GM21717 (cell line): ENCODE results near the gene TMOD2.

Source experiments
- ATAC-seq: cut with Tn5 transposase; IDR thresholded peaks from one replicate; pipeline ENCODE4 v1.9.1; 2021; ENCODE audit warnings: mild to moderate bottlenecking, moderate library complexity; ENCODE audit not compliant: unreplicated experiment

TMOD2 gene

GRCh38 chr15:51735228-51736010 is 16.0 kb upstream of the TMOD2 start:
- ATAC-seq = no peak

GRCh38 chr15:51736069-51736468 is 15.3 kb upstream of the TMOD2 start:
- no peak for ATAC-seq

GRCh38 chr15:51736751-51737521 is 14.5 kb upstream of the TMOD2 start:
- ATAC-seq = peak; percentile 29

GRCh38 chr15:51737522-51738305 is 13.7 kb upstream of the TMOD2 start, which contains the start of gene LYSMD2:
Gene LYSMD2, minus strand, starts transcription at chr15:51737655. Its CDS starts 33 bp downstream, at chr15:51737622.
- ATAC-seq = peak; percentile 39

- ATAC-seq = no peak
Measured at GRCh38 chr15:51738553-51738952, 12.8 kb upstream of the TMOD2 start.

- ATAC-seq = no peak
Measured at GRCh38 chr15:51739061-51739712, 12.2 kb upstream of the TMOD2 start.

- ATAC-seq = no peak
Measured at GRCh38 chr15:51749307-51749706, 2.1 kb upstream of the TMOD2 start.

- no peak for ATAC-seq
Measured at GRCh38 chr15:51750186-51750585, 1.2 kb upstream of the TMOD2 start.

GRCh38 chr15:51751697-51752683 is 593 bp downstream of the TMOD2 start:
- peak; percentile 40 for ATAC-seq

- no peak for ATAC-seq
Measured at GRCh38 chr15:51752888-51753287, 1.5 kb downstream of the TMOD2 start.

GRCh38 chr15:51754267-51754666 is 2.9 kb downstream of the TMOD2 start:
- ATAC-seq = no peak

GRCh38 chr15:51755790-51756189 is 4.4 kb downstream of the TMOD2 start:
- ATAC-seq = no peak

GRCh38 chr15:51756482-51756881 is 5.1 kb downstream of the TMOD2 start:
- no peak for ATAC-seq

- no peak for ATAC-seq
Measured at GRCh38 chr15:51757450-51757849, 6.1 kb downstream of the TMOD2 start.

GRCh38 chr15:51758645-51759044 is 7.2 kb downstream of the TMOD2 start:
- no peak for ATAC-seq

GRCh38 chr15:51759557-51760070 is 8.2 kb downstream of the TMOD2 start:
- ATAC-seq = no peak

- no peak for ATAC-seq
Measured at GRCh38 chr15:51760805-51761204, 9.4 kb downstream of the TMOD2 start.

- ATAC-seq = no peak
Measured at GRCh38 chr15:51765751-51766150, 14.4 kb downstream of the TMOD2 start.

GRCh38 chr15:51766341-51766740 is 14.9 kb downstream of the TMOD2 start:
- no peak for ATAC-seq
